Measurements from ENCODE around the gene SH2D3C.
"Not testable (repeated sequence)": the region's sequence is repeated elsewhere in the genome, so short reads cannot be mapped to it uniquely, and the experiment has no call there.

The SH2D3C gene

GRCh38 chr9:127785023-127785932 is 6.8 kb upstream of the SH2D3C start:
- DNase-seq: peak; percentile 91

- DNase-seq: no peak
These were observed 4.9 kb upstream of the SH2D3C start for GRCh38 chr9:127783111-127784008.

GRCh38 chr9:127781806-127782205 is 3.3 kb upstream of the SH2D3C start:
- DNase-seq: no peak

GRCh38 chr9:127780909-127781308 is 2.4 kb upstream of the SH2D3C start:
- DNase-seq: not testable (repeated sequence)

GRCh38 chr9:127780126-127780885 is 1.8 kb upstream of the SH2D3C start:
- DNase-seq: peak; percentile 30

- peak; percentile 96 for DNase-seq
These were observed 893 bp upstream of the SH2D3C start for GRCh38 chr9:127779136-127779981.

GRCh38 chr9:127777368-127777980 is 992 bp downstream of the SH2D3C start:
- DNase-seq: peak; percentile 43

GRCh38 chr9:127776924-127777289 is 1.6 kb downstream of the SH2D3C start:
- DNase-seq: peak; percentile 69

GRCh38 chr9:127776195-127776923 is 2.1 kb downstream of the SH2D3C start:
- peak; percentile 97 for DNase-seq

GRCh38 chr9:127773981-127774380 is 4.5 kb downstream of the SH2D3C start:
- DNase-seq: no peak

- DNase-seq: no peak
These were observed 5.2 kb downstream of the SH2D3C start for GRCh38 chr9:127773272-127773671.

GRCh38 chr9:127772603-127773002 is 5.9 kb downstream of the SH2D3C start:
- DNase-seq: no peak

- no peak for DNase-seq
These were observed 6.8 kb downstream of the SH2D3C start for GRCh38 chr9:127771570-127772189.

- DNase-seq: peak; percentile 99
These were observed 7.4 kb downstream of the SH2D3C start for GRCh38 chr9:127770905-127771569.

GRCh38 chr9:127770583-127770904 is 7.9 kb downstream of the SH2D3C start:
- DNase-seq: no peak

- DNase-seq: no peak
These were observed 8.4 kb downstream of the SH2D3C start for GRCh38 chr9:127769929-127770582.

GRCh38 chr9:127769101-127769500 is 9.4 kb downstream of the SH2D3C start:
- DNase-seq: no peak

GRCh38 chr9:127768698-127769097 is 9.8 kb downstream of the SH2D3C start:
- no peak for DNase-seq

- no peak for DNase-seq
These were observed 10.5 kb downstream of the SH2D3C start for GRCh38 chr9:127767909-127768331.

Measured in RPMI8226 (cell line).